ENCODE results near the gene MARS1.

The MARS1 gene

GRCh38 chr12:57526477-57527126 lies 38.7 kb downstream of the MARS1 start:
- Histone ChIP-seq H3K4me1 (ENCODE audit: control insufficient read depth, insufficient read depth, low read length) (peaks cover 10% of the 10 kb centered on the region), H3K36me3 (ENCODE audit: control insufficient read depth, insufficient read depth, low read length) (peaks cover 60% of the 10 kb centered on the region), H3K4me3 (ENCODE audit: low read depth, low read length) (no peak overlapping the region), H3K27me3 (ENCODE audit: control insufficient read depth, insufficient read depth, low read length) (no peaks in the 10 kb centered on the region), H3K27ac (ENCODE audit: low read depth, low read length) (no peak overlapping the region), H3K9me3 (ENCODE audit: control insufficient read depth, insufficient read depth, low read length) (no peaks in the 10 kb centered on the region), H3K9ac (ENCODE audit: low read depth, low read length) (no peak overlapping the region)

GRCh38 chr12:57527184-57527583 lies 39.3 kb downstream of the MARS1 start:
- Histone ChIP-seq H3K27ac (ENCODE audit: low read depth, low read length) (no peak overlapping the region), H3K4me1 (ENCODE audit: control insufficient read depth, insufficient read depth, low read length) (peaks cover 5% of the 10 kb centered on the region; the same call in 1 of the 2 replicates), H3K9me3 (ENCODE audit: control insufficient read depth, insufficient read depth, low read length) (no peaks in the 10 kb centered on the region), H3K4me3 (ENCODE audit: low read depth, low read length) (no peak overlapping the region), H3K9ac (ENCODE audit: low read depth, low read length) (no peak overlapping the region), H3K27me3 (ENCODE audit: control insufficient read depth, insufficient read depth, low read length) (no peaks in the 10 kb centered on the region), H3K36me3 (ENCODE audit: control insufficient read depth, insufficient read depth, low read length) (peaks cover 66% of the 10 kb centered on the region)

DNA sequence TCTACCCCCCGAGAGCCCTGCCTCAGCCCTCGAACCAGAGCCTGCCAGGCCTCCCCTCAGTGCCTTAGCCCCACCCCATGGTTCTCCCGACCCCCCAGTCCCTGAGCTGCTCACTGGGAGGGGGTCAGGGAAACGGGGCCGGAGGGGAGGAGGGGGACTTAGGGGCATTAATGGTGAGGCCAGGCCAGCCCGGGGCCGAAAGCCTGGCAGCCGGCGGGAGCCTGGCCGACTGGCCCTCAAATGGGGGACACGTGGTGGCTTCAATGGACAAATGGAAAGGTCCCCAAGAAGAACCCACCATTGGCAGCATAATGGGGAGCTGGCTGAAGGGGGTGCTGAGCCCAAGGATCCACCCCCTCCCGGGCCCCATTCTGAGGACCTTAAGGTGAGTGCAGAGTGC lies 40.3 kb downstream of the MARS1 start:
- Histone ChIP-seq H3K9me3 (ENCODE audit: control insufficient read depth, insufficient read depth, low read length) (no peaks in the 10 kb centered on the region), H3K27ac (ENCODE audit: low read depth, low read length) (no peak overlapping the region), H3K27me3 (ENCODE audit: control insufficient read depth, insufficient read depth, low read length) (no peaks in the 10 kb centered on the region), H3K4me3 (ENCODE audit: low read depth, low read length) (no peak overlapping the region), H3K9ac (ENCODE audit: low read depth, low read length) (no peak overlapping the region), H3K36me3 (ENCODE audit: control insufficient read depth, insufficient read depth, low read length) (peaks cover 75% of the 10 kb centered on the region), H3K4me1 (ENCODE audit: control insufficient read depth, insufficient read depth, low read length) (peaks cover 5% of the 10 kb centered on the region; the same call in 1 of the 2 replicates)

DNA sequence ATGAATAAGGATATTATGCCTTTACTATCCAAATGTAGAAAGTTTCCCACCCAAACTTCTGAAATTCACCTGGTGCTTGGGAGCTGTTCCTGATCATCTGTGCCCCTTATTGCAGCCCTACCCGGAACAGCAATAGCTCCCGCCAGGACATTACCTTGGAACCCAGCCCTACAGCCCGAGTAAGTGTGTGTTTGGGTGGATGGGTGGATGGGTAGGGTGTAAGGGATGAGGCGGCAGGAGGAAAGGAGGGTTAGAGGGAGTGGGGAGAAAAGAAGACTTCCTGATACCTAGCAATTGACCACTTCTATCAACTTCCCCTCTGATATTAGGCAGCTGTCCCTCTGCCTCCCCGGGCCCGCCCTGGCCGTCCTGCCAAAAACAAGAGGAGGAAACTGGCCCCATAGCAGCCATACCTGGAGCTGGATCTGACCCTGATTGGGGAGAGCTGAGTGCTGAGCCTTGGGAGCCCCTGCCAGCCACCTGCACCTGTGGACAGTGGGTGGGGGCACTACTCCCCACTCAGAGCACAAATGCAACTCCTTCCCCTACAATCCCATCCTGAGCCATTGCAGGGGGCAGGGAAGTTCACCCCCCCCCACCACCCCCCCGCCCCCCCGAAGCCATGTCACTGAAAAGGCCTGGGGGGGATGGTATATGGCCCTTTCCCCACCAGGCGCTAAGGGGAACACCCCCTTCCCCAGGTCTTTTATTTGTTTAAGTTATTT lies 41.1 kb downstream of the MARS1 start:
- no peaks in the 10 kb centered on the region for H3K27me3 ChIP-seq (ENCODE audit: control insufficient read depth, insufficient read depth, low read length)
- H3K4me3 ChIP-seq (ENCODE audit: low read depth, low read length): no peak overlapping the region
- H3K9me3 ChIP-seq (ENCODE audit: control insufficient read depth, insufficient read depth, low read length): no peaks in the 10 kb centered on the region
- 0 out of 2 replicates have a peak, but pooled peaks cover under 1% of the 10 kb centered on the region for H3K4me1 ChIP-seq (ENCODE audit: control insufficient read depth, insufficient read depth, low read length)
- no peak overlapping the region for H3K9ac ChIP-seq (ENCODE audit: low read depth, low read length)
- peaks cover 82% of the 10 kb centered on the region for H3K36me3 ChIP-seq (ENCODE audit: control insufficient read depth, insufficient read depth, low read length)
- no peak overlapping the region for H3K27ac ChIP-seq (ENCODE audit: low read depth, low read length)

GRCh38 chr12:57529831-57530230 lies 42.0 kb downstream of the MARS1 start:
- Histone ChIP-seq H3K27ac (ENCODE audit: low read depth, low read length) (no peak overlapping the region), H3K9me3 (ENCODE audit: control insufficient read depth, insufficient read depth, low read length) (no peaks in the 10 kb centered on the region), H3K4me3 (ENCODE audit: low read depth, low read length) (no peak overlapping the region), H3K27me3 (ENCODE audit: control insufficient read depth, insufficient read depth, low read length) (no peaks in the 10 kb centered on the region), H3K9ac (ENCODE audit: low read depth, low read length) (no peak overlapping the region), H3K4me1 (ENCODE audit: control insufficient read depth, insufficient read depth, low read length) (no peaks in the 10 kb centered on the region), H3K36me3 (ENCODE audit: control insufficient read depth, insufficient read depth, low read length) (peaks cover 83% of the 10 kb centered on the region)

DNA sequence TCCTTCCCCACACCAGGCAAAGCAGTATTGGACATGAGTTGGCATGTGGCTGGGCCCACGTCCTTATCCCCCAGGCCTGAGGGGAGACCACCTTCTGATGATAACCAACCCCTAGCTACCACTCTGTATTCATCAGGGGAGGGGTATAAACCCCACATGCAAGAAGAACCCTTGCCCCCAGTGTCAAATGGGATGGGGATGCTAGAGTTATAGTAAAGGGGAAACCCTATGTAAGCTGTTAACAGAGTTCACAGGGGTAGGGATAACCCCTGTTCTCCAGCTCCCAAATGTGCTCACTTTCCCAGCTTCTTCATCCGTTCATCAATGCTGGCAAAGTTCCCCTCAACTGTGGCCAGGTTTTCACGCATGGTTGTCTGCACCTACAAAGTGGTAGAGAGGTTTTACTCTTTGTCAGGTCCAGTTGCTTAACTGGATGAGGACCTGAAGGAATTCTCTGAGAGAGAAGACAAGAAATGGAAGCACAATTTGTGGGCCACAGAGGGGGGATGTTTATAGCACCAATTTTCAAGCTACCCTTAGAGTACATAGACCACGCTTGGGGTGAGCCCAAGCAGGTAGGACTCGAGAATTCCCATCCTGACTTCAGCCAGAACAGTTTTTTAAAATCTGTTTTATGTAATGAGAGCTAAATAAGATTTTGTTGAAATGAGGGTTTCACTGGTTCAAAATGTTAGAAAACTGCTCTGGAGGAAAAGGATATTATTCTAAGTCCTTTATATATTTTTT lies 42.7 kb downstream of the MARS1 start:
- Histone ChIP-seq H3K36me3 (ENCODE audit: control insufficient read depth, insufficient read depth, low read length) (peaks cover 88% of the 10 kb centered on the region), H3K4me3 (ENCODE audit: low read depth, low read length) (no peak overlapping the region), H3K4me1 (ENCODE audit: control insufficient read depth, insufficient read depth, low read length) (no peaks in the 10 kb centered on the region), H3K9ac (ENCODE audit: low read depth, low read length) (no peak overlapping the region), H3K27me3 (ENCODE audit: control insufficient read depth, insufficient read depth, low read length) (no peaks in the 10 kb centered on the region), H3K9me3 (ENCODE audit: control insufficient read depth, insufficient read depth, low read length) (no peaks in the 10 kb centered on the region), H3K27ac (ENCODE audit: low read depth, low read length) (no peak overlapping the region)

GRCh38 chr12:57531836-57532235 lies 44.0 kb downstream of the MARS1 start:
- Histone ChIP-seq H3K36me3 (ENCODE audit: control insufficient read depth, insufficient read depth, low read length) (peaks cover 89% of the 10 kb centered on the region), H3K9me3 (ENCODE audit: control insufficient read depth, insufficient read depth, low read length) (no peaks in the 10 kb centered on the region), H3K4me3 (ENCODE audit: low read depth, low read length) (no peak overlapping the region), H3K27ac (ENCODE audit: low read depth, low read length) (no peak overlapping the region), H3K9ac (ENCODE audit: low read depth, low read length) (no peak overlapping the region), H3K4me1 (ENCODE audit: control insufficient read depth, insufficient read depth, low read length) (peaks cover 10% of the 10 kb centered on the region), H3K27me3 (ENCODE audit: control insufficient read depth, insufficient read depth, low read length) (no peaks in the 10 kb centered on the region)

DNA sequence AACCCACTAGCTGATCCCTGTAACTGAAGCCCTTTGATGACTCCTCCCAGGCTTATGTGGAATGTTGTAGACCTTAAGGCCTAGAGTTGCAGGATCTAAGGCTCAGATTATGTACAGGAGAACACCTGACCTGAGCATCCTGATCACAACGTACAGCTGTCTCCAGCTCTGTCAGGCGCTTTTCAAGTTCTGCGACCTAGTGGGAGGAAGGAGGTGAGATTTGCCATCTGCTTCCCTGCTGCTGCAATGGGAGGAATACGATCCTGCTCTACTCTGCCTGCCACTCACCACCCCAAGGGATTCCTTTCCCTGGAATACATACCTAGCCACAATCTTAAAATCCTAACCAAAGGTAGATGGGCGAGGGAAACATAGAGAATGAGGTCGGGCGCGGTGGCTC lies 45.2 kb downstream of the MARS1 start:
- no peak overlapping the region for H3K27ac ChIP-seq (ENCODE audit: low read depth, low read length)
- H3K36me3 ChIP-seq (ENCODE audit: control insufficient read depth, insufficient read depth, low read length): peaks cover 83% of the 10 kb centered on the region
- peaks cover 10% of the 10 kb centered on the region for H3K4me1 ChIP-seq (ENCODE audit: control insufficient read depth, insufficient read depth, low read length)
- no peak overlapping the region for H3K4me3 ChIP-seq (ENCODE audit: low read depth, low read length)
- no peaks in the 10 kb centered on the region for H3K27me3 ChIP-seq (ENCODE audit: control insufficient read depth, insufficient read depth, low read length)
- H3K9me3 ChIP-seq (ENCODE audit: control insufficient read depth, insufficient read depth, low read length): no peaks in the 10 kb centered on the region
- H3K9ac ChIP-seq (ENCODE audit: low read depth, low read length): no peak overlapping the region

DNA sequence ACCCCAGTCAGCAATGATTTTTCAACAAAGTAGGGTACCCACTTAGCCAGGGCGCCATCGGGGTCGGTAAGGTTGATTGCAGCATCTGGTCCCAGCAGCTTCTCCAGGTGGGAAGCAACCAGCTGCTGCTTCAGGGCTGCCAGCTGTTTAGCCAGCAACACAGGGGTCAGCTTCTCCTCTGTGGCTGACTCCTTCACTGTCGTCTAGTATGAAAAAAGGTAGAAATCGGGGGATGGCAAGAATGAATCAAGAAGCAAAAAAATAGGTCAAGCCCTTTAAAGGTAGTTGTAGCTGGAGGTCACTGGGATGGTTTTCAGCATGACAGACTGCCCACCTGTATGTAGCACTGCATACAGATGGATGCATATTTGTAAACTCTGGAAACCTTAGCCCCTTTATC lies 46.4 kb downstream of the MARS1 start:
- Histone ChIP-seq H3K4me3 (ENCODE audit: low read depth, low read length) (no peak overlapping the region), H3K36me3 (ENCODE audit: control insufficient read depth, insufficient read depth, low read length) (peaks cover 86% of the 10 kb centered on the region), H3K27me3 (ENCODE audit: control insufficient read depth, insufficient read depth, low read length) (no peaks in the 10 kb centered on the region), H3K9me3 (ENCODE audit: control insufficient read depth, insufficient read depth, low read length) (no peaks in the 10 kb centered on the region), H3K27ac (ENCODE audit: low read depth, low read length) (no peak overlapping the region), H3K4me1 (ENCODE audit: control insufficient read depth, insufficient read depth, low read length) (peaks cover 10% of the 10 kb centered on the region), H3K9ac (ENCODE audit: low read depth, low read length) (no peak overlapping the region)

DNA sequence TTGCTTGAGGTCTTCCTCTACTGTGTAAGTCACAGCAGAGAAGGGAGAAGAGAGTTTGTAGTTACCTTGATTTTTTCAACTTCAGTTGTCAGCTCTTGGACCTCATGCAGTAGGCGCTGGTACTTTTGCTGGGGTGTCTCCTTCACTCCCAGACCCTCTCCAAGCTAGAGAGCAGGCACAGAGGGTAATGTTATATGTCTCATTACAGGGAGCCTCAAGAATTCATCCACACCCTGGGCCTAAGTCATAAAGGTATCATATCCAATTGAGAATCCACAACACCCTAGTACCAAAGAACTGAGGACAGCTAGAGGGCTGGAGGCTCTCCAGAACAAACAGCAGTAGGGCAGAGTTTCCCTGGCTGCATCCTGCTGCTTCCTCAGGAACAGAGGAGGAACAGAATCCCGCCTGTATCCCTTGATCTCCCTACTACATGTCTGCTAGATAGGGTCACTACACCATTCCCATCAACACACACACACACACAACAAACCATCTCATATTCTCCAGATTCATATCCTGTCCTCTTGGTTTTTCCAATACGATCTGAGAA lies 47.2 kb downstream of the MARS1 start:
- Histone ChIP-seq H3K9me3 (ENCODE audit: control insufficient read depth, insufficient read depth, low read length) (no peaks in the 10 kb centered on the region), H3K27me3 (ENCODE audit: control insufficient read depth, insufficient read depth, low read length) (no peaks in the 10 kb centered on the region), H3K9ac (ENCODE audit: low read depth, low read length) (no peak overlapping the region), H3K4me3 (ENCODE audit: low read depth, low read length) (no peak overlapping the region), H3K4me1 (ENCODE audit: control insufficient read depth, insufficient read depth, low read length) (peaks cover 10% of the 10 kb centered on the region), H3K27ac (ENCODE audit: low read depth, low read length) (no peak overlapping the region), H3K36me3 (ENCODE audit: control insufficient read depth, insufficient read depth, low read length) (peaks cover 81% of the 10 kb centered on the region)
